Activated gamma-delta T cell treated with anti-CD3 and anti-CD28 coated beads, Interleukin-2, amount 50 U/mL, for 16 hours (primary cell): ENCODE measurements around the gene UBASH3A.
"Not testable (repeated sequence)": the region's sequence is repeated elsewhere in the genome, so short reads cannot be mapped to it uniquely, and the experiment has no call there.

Experiments
- DNase-seq: peaks from one replicate; pipeline ENCODE4 v3.0.0-alpha.2; 2020; ENCODE audit warnings: low read depth

UBASH3A gene

DNA sequence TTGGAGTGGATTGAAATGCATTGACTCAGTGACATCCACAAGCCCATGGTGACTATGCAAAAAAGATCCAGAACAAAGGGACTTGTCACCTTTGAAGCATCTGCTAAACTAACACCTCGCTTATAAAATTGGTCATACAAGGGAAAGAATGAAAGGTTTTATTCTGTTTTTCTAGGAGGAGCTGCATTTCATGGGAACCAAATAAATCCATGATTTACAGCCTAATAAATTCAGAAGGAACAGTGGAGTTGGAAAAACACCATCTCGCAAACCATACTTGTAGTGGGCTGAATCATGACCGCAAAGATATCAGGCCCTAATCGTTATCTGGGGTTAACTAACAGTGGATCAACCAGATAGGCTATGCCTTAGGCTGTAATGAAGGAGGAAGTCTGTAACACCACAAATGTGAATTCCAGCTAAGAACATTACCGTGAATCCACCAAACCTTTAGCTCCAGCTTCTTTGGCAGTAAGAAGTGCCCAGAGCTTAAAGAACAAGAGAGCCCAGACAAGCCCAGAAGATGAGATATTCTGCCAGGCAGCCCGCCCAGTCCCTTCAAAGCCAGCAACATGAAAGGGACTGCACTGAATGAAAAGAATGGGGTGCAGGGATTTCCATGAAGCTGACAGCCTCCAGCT, 64.9 kb downstream of the UBASH3A start:
- no peak for DNase-seq

DNA sequence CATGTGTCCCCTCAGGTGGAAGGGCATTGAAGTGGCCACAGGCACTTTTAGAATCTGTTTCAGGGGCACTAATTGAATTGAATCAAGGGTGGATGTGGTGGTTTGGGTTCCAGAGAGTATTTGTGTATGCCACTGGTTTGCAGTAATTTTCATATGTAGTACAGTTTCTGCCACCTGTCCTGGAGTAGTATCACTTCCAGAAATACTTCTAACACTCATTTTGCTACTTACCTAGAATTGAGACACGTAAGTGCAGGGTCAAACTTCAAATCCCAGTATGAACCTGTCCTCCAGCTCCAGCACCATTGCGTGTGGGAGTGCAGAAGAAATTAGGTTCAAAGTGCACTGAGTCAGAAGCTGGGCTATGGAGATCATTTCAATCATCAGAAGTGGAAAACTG, 65.6 kb downstream of the UBASH3A start:
- no peak for DNase-seq

DNA sequence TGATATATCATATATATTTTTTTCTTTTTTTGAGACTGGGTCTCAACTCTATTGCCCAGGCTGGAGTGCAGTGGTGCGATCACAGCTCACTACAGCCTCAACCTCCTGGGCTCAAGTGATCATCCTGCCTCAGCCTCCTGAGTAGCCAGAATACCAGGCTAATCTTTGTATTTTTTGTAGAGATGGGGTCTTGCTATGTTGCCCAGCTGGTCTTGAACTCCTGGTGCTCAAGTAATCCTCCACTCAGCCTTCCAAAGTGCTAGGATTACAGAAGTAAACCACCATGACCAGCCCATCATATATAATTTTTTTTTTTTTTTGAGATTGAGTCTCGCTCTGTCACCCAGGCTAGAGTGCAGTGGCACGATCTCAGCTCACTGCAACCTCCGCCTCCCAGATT, 66.0 kb downstream of the UBASH3A start:
- DNase-seq: not testable (repeated sequence)

DNA sequence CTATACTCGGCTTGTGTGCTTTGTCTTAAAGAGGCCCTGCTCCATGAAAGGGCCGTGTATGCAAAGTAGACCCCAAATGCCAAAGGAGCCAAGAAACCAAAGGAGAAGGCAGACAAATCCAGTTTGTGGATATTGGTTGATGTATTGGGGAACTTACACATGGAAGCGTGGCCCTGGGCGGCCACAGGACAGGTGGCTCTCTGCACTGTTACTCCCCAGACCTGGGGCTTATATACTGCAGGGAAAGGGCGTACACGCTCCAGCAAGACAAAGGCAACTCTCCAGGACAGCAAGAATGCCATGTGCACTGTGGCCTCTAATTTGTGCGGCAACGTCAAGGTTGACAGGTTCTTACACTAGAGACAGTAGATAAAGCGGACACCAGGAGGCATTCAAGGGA, 67.5 kb downstream of the UBASH3A start:
- no peak for DNase-seq

DNA sequence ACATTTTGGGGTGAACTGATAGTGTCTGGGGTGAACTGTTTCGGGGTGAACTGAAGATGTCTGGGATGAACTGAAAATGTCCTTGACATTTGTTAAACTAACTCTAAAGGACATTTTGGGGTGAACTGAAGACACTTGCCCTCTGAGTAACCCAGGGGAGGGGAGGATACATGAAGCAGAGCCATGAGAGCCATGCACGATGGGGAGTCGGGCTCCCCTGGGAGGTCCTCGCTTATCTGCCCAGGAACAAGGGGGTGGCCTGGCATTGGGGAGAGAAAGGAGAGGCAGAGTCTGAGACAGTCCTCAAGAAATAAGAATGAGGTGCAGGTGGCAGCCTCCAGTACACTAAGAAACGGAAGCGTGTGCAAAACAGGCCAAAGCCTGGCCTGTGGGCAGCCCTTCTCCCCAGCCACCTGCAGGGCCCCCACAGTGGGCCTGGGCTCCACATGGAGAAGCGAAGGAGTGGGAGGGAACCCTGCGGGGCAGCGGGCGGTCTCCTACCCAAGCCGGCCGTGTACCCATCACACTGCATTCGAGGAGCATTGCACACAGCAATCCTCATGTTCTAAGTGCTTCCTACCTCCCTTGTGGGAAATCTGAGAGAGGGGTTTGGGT, 68.1 kb downstream of the UBASH3A start:
- DNase-seq: no peak

DNA sequence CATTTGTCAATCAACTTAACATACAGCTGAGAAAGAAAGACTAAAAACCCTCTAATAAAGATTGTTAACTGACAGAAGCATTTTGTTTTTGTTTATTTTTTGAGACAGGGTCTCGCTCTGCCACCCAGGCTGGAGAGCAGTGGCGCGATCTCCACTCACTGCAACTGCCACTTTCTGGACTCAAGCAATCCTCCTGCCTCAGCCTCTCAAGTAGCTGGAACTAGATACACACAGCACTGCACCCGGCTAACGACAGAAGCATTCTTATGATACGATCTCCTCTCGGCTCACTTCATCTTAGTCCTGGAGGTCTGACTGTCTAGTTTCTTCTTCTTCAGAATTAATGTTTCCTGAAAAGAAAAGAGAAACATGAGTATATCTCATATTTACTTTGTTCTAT, 68.8 kb downstream of the UBASH3A start:
- DNase-seq: no peak

DNA sequence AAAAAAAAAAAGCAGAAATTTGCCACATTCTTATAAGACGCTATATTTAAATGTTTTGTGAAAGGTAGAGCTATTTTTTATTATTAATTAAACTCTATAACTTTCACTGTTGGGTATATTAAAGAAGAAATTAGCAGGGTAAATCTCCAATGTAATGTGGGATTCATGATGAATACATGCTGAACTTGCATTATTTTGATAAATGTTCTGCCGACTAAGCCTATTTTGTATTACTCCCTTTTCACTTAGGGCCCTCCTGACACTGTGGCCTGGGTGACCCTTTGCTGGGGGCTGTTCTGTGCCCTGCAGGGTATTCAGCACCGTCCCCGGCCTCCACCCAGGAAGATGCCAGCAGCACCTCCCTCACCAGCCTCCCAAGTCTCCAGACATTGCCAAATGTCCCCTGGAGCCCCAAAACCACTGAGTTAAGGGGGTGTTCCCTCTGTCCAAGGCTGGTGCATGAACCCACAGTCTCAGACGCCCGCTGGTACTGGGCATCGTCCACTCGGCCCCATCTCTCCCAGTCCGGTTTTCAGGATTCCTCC, 69.9 kb downstream of the UBASH3A start:
- no peak for DNase-seq

DNA sequence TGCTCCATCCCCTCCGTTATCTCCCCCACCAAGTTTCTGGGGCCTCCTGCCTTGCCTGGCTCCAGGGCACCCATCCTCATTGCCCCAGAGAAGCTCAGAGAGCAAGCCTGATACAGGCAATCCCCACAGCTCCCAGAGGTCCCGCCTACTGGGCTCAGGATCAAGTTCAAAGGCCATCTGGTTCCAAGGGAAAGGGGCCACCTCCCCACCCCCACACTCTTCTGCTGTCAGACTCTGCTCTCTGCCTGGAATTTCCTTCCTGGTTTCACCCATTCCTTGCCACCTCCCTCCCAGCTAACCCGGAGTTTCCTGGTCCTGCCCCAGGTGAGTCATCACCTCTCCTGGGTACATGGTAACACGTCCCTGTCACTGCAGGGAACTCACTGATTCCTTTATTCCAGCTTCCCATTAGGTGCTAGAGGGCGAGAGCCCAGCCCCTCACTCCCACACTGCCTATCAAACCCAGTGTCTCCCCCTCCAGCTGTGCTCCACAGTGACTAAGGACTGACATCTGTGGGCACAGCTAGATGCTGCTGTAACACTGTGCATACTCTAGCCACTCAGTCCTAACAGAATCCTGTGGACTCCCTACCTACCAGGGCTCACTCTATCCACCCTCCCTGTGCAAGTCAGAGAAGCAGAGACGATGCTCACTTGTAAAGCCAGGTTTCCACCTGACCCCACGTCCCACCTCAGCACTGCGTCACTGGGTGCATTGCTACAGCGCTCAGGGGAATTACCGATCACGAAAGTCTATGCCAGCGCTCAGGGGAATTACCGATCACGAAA, 70.5 kb downstream of the UBASH3A start:
- no peak for DNase-seq

DNA sequence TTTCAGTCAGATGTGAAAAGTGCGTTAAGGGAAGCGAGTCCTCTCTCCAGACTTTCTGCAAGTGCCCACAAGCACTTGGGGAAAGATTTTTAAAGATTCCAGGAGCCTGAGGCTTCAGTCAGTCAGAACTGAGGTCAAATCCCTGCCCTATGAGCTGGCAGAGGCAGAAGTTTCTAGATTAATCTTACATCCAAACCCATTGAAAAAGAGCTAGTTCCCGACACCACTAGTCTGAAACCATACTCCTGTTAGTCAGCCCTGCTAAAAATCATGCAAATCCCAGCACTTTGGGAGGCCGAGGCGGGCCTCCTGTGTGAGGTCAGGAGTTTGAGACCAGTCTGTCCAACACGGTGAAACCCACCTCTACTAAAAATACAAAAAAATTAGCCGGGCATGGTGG, 71.3 kb downstream of the UBASH3A start:
- DNase-seq: no peak

DNA sequence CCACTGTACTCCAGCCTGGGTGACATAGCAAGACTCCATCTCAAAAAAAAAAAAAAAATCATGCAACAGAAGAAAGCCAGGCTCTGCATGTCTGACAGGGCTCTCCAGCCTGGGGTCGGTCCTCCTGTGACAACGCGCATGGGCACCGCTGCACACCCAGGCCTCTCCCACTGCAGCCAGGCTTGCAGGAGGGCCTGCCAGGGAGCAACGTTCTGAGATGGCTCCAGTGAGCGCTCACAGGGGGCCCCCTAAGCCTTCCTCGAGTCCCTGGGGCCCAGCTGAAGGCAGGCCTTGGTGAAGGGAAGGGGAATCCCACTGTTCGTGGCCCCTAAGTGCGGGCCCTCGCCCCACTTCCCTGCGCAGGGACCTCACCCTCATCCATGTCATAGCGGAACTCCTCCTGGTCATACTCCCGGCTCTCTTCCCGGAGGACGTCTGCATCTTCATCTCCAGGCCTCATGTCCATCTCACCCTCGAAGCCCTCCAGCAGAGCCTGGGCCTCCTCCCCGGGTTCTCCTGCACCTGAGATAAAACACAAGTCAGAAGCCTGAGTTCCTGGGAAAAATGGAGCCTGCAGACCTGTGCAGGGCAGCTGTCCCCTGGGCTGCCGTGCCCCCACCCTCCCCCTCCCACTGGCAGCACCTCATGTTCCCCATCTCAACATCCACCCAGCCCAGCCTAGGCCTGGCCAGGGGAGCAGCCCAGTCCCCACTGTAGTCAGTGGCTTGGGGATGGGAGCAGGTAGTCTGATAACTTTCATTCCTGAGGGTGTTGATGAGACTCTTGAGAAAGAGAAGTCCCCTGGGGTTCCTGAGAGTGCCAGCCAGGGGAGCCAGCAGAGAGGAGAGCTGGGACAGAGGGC, 72.1 kb downstream of the UBASH3A start:
- DNase-seq: no peak

DNA sequence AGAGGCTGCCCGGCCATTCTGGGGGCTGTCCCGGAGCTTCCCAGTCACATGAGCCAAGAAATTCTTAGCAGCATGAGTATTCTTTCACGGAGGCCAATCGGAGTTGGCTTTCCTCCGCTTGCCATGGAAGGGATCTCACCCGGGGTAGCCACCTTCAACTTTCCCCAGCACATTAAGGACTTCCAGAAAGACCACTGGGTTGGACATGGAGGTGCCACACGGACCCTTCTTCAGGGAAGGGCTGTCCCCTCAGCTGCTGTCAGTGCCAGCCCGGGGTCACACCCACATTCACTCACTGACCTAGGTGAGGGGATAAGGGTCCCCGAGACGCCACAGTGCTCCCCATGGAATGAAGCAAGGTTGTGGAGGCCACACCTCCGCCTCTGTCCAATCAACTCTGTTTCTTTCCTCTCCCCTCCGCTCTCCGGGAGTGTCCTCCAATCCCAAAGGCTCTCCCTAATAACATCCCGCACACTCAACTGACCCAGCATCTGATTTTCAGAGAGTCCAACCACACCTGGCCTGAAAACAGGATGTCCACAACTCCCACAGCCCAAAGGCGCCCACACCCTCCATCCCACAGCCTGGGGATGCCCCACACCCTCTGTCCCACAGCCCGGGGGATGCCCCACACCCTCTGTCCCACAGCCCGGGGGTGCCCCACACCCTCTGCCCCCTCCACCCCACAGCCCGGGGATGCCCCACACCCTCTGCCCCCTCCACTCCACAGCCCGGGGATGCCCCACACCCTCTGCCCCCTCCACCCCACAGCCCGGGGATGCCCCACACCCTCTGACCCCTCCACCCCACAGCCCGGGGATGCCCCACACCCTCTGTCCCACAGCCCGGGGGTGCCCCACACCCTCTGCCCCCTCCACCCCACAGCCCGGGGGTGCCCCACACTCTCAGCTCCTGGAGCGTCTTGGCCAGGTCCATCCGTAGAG, 73.0 kb downstream of the UBASH3A start:
- no peak for DNase-seq

DNA sequence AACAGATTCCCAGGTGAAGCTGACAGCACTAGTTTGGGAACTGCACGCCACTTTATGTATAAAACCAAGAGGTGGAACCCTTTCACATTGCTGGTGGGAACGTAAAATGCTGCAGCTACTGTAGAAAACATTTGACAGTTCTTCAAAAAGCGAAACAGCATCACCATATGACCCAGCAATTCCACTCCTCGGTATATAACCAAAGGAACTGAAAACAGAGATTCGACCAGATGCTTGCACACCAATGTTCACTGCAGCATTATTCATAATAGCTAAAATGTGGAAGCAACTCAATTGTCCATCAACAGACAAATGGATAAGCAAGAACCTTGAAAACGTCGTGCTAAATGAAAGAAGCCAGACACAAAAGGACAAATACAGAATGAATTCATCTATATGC, 74.8 kb downstream of the UBASH3A start:
- no peak for DNase-seq

DNA sequence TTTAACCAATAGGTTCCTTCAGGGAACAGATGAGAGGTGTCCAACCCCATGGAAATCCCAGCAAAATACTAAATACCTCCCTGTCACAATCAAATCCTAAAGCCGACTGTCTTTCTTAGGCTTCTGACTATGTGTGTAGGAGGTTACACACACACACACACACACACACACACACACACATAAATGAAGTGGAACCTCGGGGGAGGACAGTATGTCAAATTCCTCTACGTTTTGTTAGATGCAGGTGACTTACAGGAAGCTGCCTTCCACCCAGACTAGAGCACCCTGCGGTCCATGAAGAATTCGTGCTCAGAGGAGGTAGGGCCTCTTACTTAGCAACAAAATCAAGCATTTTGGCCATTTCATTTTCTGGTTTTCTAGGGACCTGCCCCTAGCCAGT, 75.9 kb downstream of the UBASH3A start:
- no peak for DNase-seq

DNA sequence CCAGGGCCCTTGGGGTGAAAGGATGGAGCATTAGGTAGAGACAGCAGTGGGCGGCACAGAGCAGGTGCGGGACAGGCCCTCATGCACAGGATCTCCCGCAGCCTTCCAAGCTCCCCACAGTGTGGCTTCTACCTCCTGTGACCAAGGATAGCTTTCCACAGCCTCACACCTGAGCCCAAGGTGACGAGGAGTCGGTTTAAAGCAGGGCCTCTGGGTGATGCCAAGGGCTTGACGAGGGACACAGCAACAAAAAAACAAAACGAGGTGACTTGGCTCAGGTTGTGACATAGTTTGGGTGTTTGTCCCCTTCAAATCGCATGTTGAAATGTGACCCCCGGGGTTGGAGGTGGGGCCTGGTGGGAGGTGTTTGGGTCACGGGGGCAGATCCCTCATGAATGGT, 77.0 kb downstream of the UBASH3A start:
- no peak for DNase-seq

DNA sequence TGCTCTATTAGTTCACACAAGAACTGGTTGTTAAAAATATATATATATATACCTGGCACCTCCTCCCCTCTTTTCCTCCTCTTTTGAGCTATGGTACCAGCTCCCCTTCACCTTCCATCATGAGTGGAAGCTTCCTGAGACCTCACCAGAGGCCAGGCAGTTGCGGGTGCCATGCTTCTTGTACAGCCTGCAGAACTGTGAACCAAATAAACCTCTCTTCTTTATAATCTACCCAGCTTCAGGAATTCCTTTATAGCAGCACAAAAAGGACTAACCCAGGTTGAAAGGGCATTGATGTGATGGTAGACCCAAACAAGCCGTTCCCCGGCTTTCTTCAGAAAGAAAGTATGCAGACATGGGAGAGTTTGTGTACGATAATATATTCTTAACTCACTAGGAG, 77.5 kb downstream of the UBASH3A start:
- DNase-seq: no peak

DNA sequence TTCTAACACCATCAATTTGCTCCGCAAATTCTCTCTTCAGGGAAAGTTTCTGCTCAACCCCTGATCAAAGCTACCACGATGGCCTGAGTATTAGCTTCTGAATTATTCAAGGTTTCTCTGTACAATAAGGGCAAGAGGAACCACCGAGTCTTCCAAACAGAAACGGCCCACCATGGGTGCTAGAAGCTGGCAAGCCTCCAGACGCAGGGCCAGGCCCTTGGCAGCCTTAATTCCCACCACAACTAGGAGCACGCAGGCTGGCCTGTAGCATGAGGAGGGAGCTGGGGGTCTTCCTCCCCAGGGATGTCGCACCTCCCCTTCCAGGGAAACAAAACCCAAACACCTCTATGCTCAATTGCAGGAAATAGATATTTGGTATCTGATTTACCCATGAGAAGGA, 81.3 kb downstream of the UBASH3A start:
- DNase-seq: no peak

DNA sequence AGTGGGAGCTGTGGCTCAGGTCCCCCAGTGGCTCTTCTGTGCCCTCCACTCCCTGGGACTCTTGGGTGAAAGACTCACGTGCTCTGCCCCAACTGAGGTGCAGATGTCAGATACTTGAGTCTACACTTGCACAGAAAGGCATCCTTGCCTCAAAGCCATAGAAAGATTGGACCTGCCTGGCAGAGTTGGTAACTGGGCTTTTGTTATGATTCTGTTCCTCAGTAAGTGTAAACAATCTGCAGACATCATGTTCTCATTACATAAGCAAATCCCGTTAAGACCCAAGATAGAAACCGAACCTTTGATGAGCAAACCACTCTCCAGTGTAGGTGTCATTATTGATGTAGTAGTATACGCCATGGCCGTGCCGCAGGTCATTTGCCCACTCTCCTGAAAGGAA, 82.4 kb downstream of the UBASH3A start:
- no peak for DNase-seq

DNA sequence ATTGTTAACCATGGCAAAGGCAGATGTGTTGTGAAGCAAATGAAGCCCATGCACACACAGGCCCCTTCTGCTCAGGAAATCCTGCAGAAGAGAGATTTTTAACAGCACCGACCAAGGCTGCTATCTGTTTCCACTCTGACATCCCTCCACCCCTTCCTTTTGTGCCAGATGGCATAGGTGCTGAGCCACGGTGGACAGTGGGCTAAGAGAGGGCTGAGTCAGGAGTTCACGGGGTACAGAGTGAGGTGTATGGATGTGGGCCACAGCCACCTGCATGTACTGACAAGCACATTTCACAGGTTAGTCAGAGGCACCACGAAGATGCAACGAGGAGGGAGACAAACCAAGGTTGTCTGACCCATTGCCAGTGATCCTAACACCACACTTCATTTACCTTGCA, 82.8 kb downstream of the UBASH3A start:
- DNase-seq: no peak

DNA sequence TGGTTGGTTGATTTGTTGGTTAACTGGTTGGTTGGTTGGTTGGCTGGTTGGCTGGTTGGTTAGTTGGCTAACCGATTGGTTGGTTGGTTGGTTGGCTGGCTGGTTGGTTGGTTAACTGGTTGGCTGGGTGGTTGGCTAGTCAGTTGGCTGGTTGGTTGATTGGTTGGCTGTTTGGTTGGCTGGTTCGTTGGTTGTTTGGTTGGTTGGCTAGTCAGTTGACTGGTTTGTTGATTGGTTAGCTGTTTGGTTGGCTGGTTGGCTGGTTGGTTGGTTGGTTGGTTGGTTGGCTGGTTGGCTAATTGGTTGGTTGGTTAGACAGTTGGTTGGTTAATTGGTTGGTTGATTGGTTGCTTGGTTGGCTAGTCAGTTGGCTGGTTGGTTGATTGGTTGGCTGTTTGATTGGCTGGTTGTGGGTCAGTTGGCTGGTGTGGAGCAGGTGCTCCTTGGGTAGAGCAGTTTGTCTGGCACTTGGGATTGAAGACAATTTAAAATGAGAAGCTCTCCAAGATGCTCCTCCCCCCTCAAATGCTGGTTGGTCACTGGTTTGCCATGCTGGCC, 85.4 kb downstream of the UBASH3A start:
- no peak for DNase-seq

DNA sequence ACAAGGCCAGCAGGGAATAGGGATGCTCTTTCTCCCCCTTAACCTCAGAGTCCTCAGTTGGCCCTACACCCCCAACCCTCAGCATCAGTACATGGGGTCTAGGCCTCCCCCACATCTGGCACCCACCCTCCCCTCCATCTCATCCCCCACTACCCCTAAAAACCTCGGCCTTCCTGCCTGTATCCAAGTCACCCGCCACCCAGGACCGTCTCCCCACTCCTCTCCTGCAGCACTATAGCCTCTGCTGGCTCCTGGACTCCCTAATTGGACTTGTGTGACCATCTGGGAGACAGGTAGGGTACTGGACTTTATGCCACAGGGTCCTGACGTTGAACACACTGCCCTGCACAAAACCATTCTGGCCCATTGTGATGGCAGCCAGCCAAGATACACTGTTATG, 86.3 kb downstream of the UBASH3A start:
- no peak for DNase-seq

DNA sequence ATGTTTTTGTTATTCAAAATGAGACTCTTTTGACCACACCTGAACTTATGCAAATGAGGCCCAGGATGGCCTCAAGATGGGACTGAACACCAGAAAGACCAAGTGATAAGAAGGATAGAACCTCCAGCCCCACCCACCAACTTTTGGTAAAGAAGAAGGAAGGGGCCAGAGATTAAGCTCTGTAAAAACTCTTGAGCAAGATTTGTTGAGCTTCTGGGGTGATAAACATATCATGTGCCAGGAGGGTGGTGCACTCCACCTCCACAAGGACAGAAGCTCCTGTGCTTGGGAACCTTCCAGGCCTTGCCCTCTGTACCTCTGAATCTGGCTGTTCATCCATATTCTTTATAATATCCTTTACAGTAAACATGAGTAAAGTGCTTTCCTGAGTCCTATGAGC, 87.0 kb downstream of the UBASH3A start:
- DNase-seq: no peak
